Measurements from ENCODE around the gene CA9. TPM values are rescaled to one million over a fixed set of nuclear protein-coding genes. Genes with fewer than 3 reads are reported as not detected.

Gene CA9
- total RNA-seq, 1 experiment from 2014 or later = not detected

DNA sequence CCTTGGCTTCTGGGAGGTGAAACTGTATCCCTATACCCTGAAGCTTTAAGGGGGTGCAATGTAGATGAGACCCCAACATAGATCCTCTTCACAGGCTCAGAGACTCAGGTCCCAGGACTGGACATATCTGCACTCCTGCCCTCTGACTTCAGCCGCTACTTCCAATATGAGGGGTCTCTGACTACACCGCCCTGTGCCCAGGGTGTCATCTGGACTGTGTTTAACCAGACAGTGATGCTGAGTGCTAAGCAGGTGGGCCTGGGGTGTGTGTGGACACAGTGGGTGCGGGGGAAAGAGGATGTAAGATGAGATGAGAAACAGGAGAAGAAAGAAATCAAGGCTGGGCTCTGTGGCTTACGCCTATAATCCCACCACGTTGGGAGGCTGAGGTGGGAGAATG lies 5.4 kb downstream of the CA9 start:
- Mint-ChIP-seq H3K27me3 (ENCODE audit: insufficient read depth, unreplicated experiment) (no peaks in the 10 kb centered on the region), H3K36me3 (ENCODE audit: insufficient read depth, unreplicated experiment) (no peaks in the 10 kb centered on the region), H3K27ac (ENCODE audit: unreplicated experiment) (no peak overlapping the region), H3K9me3 (ENCODE audit: unreplicated experiment) (no peaks in the 10 kb centered on the region), H3K4me1 (ENCODE audit: low read depth, unreplicated experiment) (peaks cover 6% of the 10 kb centered on the region), H3K4me3 (ENCODE audit: unreplicated experiment) (no peak overlapping the region)
- TF ChIP-seq, protein P1, sequence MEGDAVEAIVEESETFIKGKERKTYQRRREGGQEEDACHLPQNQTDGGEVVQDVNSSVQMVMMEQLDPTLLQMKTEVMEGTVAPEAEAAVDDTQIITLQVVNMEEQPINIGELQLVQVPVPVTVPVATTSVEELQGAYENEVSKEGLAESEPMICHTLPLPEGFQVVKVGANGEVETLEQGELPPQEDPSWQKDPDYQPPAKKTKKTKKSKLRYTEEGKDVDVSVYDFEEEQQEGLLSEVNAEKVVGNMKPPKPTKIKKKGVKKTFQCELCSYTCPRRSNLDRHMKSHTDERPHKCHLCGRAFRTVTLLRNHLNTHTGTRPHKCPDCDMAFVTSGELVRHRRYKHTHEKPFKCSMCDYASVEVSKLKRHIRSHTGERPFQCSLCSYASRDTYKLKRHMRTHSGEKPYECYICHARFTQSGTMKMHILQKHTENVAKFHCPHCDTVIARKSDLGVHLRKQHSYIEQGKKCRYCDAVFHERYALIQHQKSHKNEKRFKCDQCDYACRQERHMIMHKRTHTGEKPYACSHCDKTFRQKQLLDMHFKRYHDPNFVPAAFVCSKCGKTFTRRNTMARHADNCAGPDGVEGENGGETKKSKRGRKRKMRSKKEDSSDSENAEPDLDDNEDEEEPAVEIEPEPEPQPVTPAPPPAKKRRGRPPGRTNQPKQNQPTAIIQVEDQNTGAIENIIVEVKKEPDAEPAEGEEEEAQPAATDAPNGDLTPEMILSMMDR (IDR thresholded peaks at IDR 0.05; ENCODE audit: insufficient read depth in 1 of 2, low read depth in 1 of 2, low read length in 1 of 2, severe bottlenecking in 1 of 2, unreplicated experiment in 1 of 2) = no peak
- Histone ChIP-seq H3K4me1 (no peaks in the 10 kb centered on the region), H3K9me3 (no peaks in the 10 kb centered on the region), H3K27me3 (replicated peaks; ENCODE audit: control insufficient read depth, insufficient read depth, low read length) (no peaks in the 10 kb centered on the region), H3K36me3 (ENCODE audit: control insufficient read depth, insufficient read depth, low read length) (no peaks in the 10 kb centered on the region), H3K4me3 (ENCODE audit: low read depth, low read length) (no peak overlapping the region)
- intact Hi-C loops (cut with micrococcal nuclease; ENCODE audit: unreplicated experiment) = no loop called here
- no peak for DNase-seq
- BruUV-seq (replicated peaks) = no TSS peak
- POLR2A ChIA-PET = interaction anchor here (1.2 kb wide), 1 partner anchor 21 kb away, joined by 3 read pairs; the partner anchor contains the start of genes CCDC107 and RMRP
- CTCF ChIA-PET = no interaction called here

DNA sequence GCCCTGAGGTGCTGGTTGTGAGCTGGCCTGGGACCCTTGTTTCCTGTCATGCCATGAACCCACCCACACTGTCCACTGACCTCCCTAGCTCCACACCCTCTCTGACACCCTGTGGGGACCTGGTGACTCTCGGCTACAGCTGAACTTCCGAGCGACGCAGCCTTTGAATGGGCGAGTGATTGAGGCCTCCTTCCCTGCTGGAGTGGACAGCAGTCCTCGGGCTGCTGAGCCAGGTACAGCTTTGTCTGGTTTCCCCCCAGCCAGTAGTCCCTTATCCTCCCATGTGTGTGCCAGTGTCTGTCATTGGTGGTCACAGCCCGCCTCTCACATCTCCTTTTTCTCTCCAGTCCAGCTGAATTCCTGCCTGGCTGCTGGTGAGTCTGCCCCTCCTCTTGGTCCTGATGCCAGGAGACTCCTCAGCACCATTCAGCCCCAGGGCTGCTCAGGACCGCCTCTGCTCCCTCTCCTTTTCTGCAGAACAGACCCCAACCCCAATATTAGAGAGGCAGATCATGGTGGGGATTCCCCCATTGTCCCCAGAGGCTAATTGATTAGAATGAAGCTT lies 6.1 kb downstream of the CA9 start:
- POLR2A ChIA-PET = interaction anchor here (1.2 kb wide), 1 partner anchor 22 kb away, joined by 3 read pairs; the partner anchor contains the start of genes CCDC107 and RMRP
- H3K9me3 ChIP-seq = no peaks in the 10 kb centered on the region
- Mint-ChIP-seq H3K36me3 (ENCODE audit: insufficient read depth, unreplicated experiment) (no peaks in the 10 kb centered on the region), H3K4me1 (ENCODE audit: low read depth, unreplicated experiment) (peaks cover 6% of the 10 kb centered on the region), H3K27me3 (ENCODE audit: insufficient read depth, unreplicated experiment) (no peaks in the 10 kb centered on the region), H3K4me3 (ENCODE audit: unreplicated experiment) (no peak overlapping the region), H3K27ac (ENCODE audit: unreplicated experiment) (no peak overlapping the region), H3K9me3 (ENCODE audit: unreplicated experiment) (no peaks in the 10 kb centered on the region)
- no peak for DNase-seq
- no TSS peak for BruUV-seq (replicated peaks)
- H3K27me3 ChIP-seq (replicated peaks; ENCODE audit: control insufficient read depth, insufficient read depth, low read length) = no peaks in the 10 kb centered on the region
- intact Hi-C loops (cut with micrococcal nuclease; ENCODE audit: unreplicated experiment) = no loop called here
- H3K4me3 ChIP-seq (ENCODE audit: low read depth, low read length) = no peak overlapping the region
- TF ChIP-seq, protein P1 (IDR thresholded peaks at IDR 0.05; ENCODE audit: insufficient read depth in 1 of 2, low read depth in 1 of 2, low read length in 1 of 2, severe bottlenecking in 1 of 2, unreplicated experiment in 1 of 2) = no peak
- CTCF ChIA-PET = no interaction called here
- no peaks in the 10 kb centered on the region for H3K36me3 ChIP-seq (ENCODE audit: control insufficient read depth, insufficient read depth, low read length)
- no peaks in the 10 kb centered on the region for H3K4me1 ChIP-seq

DNA sequence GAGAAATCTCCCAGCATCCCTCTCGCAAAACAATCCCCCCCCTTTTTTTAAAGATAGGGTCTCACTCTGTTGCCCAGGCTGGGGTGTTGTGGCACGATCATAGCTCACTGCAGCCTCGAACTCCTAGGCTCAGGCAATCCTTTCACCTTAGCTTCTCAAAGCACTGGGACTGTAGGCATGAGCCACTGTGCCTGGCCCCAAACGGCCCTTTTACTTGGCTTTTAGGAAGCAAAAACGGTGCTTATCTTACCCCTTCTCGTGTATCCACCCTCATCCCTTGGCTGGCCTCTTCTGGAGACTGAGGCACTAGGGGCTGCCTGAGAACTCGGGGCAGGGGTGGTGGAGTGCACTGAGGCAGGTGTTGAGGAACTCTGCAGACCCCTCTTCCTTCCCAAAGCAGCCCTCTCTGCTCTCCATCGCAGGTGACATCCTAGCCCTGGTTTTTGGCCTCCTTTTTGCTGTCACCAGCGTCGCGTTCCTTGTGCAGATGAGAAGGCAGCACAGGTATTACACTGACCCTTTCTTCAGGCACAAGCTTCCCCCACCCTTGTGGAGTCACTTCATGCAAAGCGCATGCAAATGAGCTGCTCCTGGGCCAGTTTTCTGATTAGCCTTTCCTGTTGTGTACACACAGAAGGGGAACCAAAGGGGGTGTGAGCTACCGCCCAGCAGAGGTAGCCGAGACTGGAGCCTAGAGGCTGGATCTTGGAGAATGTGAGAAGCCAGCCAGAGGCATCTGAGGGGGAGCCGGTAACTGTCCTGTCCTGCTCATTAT lies 6.8 kb downstream of the CA9 start:
- no peak for DNase-seq
- Histone ChIP-seq H3K4me1 (no peaks in the 10 kb centered on the region), H3K27me3 (replicated peaks; ENCODE audit: control insufficient read depth, insufficient read depth, low read length) (no peaks in the 10 kb centered on the region), H3K36me3 (ENCODE audit: control insufficient read depth, insufficient read depth, low read length) (no peaks in the 10 kb centered on the region), H3K4me3 (ENCODE audit: low read depth, low read length) (no peak overlapping the region), H3K9me3 (no peaks in the 10 kb centered on the region)
- H3K27ac Mint-ChIP-seq (ENCODE audit: unreplicated experiment) = no peak overlapping the region
- intact Hi-C loops (cut with micrococcal nuclease; ENCODE audit: unreplicated experiment) = no loop called here
- no peaks in the 10 kb centered on the region for H3K36me3 Mint-ChIP-seq (ENCODE audit: insufficient read depth, unreplicated experiment)
- H3K4me1 Mint-ChIP-seq (ENCODE audit: low read depth, unreplicated experiment) = peaks cover 6% of the 10 kb centered on the region
- H3K4me3 Mint-ChIP-seq (ENCODE audit: unreplicated experiment) = no peak overlapping the region
- no peaks in the 10 kb centered on the region for H3K27me3 Mint-ChIP-seq (ENCODE audit: insufficient read depth, unreplicated experiment)
- POLR2A ChIA-PET = no interaction called here
- no peaks in the 10 kb centered on the region for H3K9me3 Mint-ChIP-seq (ENCODE audit: unreplicated experiment)
- CTCF ChIA-PET = no interaction called here
- TF ChIP-seq, protein P1 (IDR thresholded peaks at IDR 0.05; ENCODE audit: insufficient read depth in 1 of 2, low read depth in 1 of 2, low read length in 1 of 2, severe bottlenecking in 1 of 2, unreplicated experiment in 1 of 2) = no peak
- BruUV-seq (replicated peaks) = no TSS peak
